HepG2 (cell line): ENCODE data around the gene HS6ST2. TPM values are rescaled to one million over a fixed set of nuclear protein-coding genes. Genes with fewer than 3 reads are reported as not detected.

Experiments
- ATAC-seq: fragments of 200-7000 bp; cut with Tn5 transposase; 3 replicates; pipeline ENCODE4 v1.9.1; 2020; ENCODE audit warnings: mild to moderate bottlenecking, moderate library complexity
- BruUV-seq: library from RNA; stranded (reverse); fragments of 400-500 nt; replicated peaks from 2 replicates; lab custom pipeline; 2021; lab: Mats Ljungman, UMichigan
- CTCF ChIA-PET: fragments of 300-600 bp; formaldehyde crosslinking; extraction: SDS; loops from one replicate; lab custom pipeline; 2021; ENCODE audit warnings: low total read pairs, inconsistent platforms, low intra/inter-chr PET ratio; lab: Yijun Ruan, JAX
- POLR2A ChIA-PET: fragments of 350-600 bp; sonication (Branson Sonifier 250); formaldehyde crosslinking; loops from one replicate; lab custom pipeline; 2020; ENCODE audit warnings: antibody characterized with exemption, inconsistent platforms; lab: Yijun Ruan, JAX
- DNase-seq: peaks from one replicate; pipeline ENCODE4 v3.0.0-alpha.2; 2015; ENCODE audit warnings: low spot score
- FAIRE-seq: peaks from 3 replicates; lab custom pipeline; 2011; peaks lifted over from hg19 to GRCh38; lab: Jason Lieb, UNC
- H2AFZ ChIP-seq: one replicate; pipeline ENCODE4 v1.6.1; 2011; ENCODE audit warnings: low read length, inconsistent platforms
- H3K27ac ChIP-seq: fragments of 300-600 bp; 3 replicates; pipeline ENCODE4 v1.8.0; 2011; ENCODE audit warnings: mixed run types, mild to moderate bottlenecking, mixed read lengths, low read length, inconsistent platforms; ENCODE audit not compliant: insufficient read depth; ENCODE audit errors: extremely low read length
- H3K27me3 ChIP-seq, 2 experiments: fragments of 200-600 bp in 1 of 2; 2 replicates in 1 of 2; 3 replicates in 1 of 2; pipeline versions ENCODE4 v1.6.0 to v1.8.0; 2011; ENCODE audit warnings: low read length in 2 of 2, mild to moderate bottlenecking in 2 of 2, moderate library complexity in 2 of 2, inconsistent platforms in 1 of 2; ENCODE audit not compliant: insufficient read depth in 2 of 2, control insufficient read depth in 1 of 2
- H3K36me3 ChIP-seq, 2 experiments: fragments of 200-600 bp in 1 of 2; replicated peaks in 1 of 2; 2 replicates in 1 of 2; 3 replicates in 1 of 2; pipeline versions ENCODE4 v1.5.1 to v1.8.0; 2011; ENCODE audit warnings: low read length in 2 of 2, inconsistent platforms in 1 of 2; ENCODE audit not compliant: insufficient read depth in 2 of 2, control insufficient read depth in 1 of 2
- H3K4me1 ChIP-seq: 2 replicates; pipeline ENCODE4 v1.5.1; 2012; ENCODE audit warnings: low read length, inconsistent platforms; ENCODE audit not compliant: insufficient read depth
- H3K4me2 ChIP-seq: 2 replicates; pipeline ENCODE4 v1.6.0; 2011; ENCODE audit warnings: low read depth, low read length, inconsistent platforms
- H3K4me3 ChIP-seq, 3 experiments: fragments of 200-600 bp in 1 of 3; sonication (generic), shearing (Covaris generic) in 1 of 3; replicated peaks in 1 of 3; 2 replicates each; pipeline ENCODE4 v1.5.1; 2011 to 2016; ENCODE audit warnings: low read length in 3 of 3, inconsistent platforms in 2 of 3, low read depth in 2 of 3, mild to moderate bottlenecking in 2 of 3, control low read depth in 1 of 3, mixed read lengths in 1 of 3; ENCODE audit not compliant: insufficient read depth in 1 of 3
- H3K79me2 ChIP-seq: one replicate; pipeline ENCODE4 v1.6.1; 2011; ENCODE audit warnings: low read length, inconsistent platforms; ENCODE audit not compliant: insufficient read depth
- H3K9ac ChIP-seq: 2 replicates; pipeline ENCODE4 v1.6.0; 2011; ENCODE audit warnings: mild to moderate bottlenecking, low read depth, low read length, inconsistent platforms; ENCODE audit not compliant: insufficient read depth
- H3K9me3 ChIP-seq: 2 replicates; pipeline ENCODE4 v1.5.1; 2012; ENCODE audit warnings: mild to moderate bottlenecking, low read length
- H4K20me1 ChIP-seq: 2 replicates; pipeline ENCODE4 v1.6.0; 2011; ENCODE audit warnings: inconsistent platforms, mild to moderate bottlenecking, low read length, moderate library complexity; ENCODE audit not compliant: insufficient read depth
- ARID5B ChIP-seq: IDR thresholded peaks from 2 replicates; pipeline ENCODE4 v1.4.0; 2020; ENCODE audit warnings: mild to moderate bottlenecking, missing genetic modification reagents
- BORCS8-MEF2B ChIP-seq: sonication (generic); formaldehyde crosslinking; IDR thresholded peaks from 2 replicates; pipeline ENCODE4 v1.8.0; 2022; ENCODE audit warnings: mild to moderate bottlenecking, missing genetic modification reagents
- CSRNP1 ChIP-seq: sonication (generic); formaldehyde crosslinking; IDR thresholded peaks from 2 replicates; pipeline ENCODE4 v1.8.1; 2023; ENCODE audit warnings: mild to moderate bottlenecking, missing genetic modification reagents
- SOX6 ChIP-seq, 2 experiments: fragments of 450-650 bp in 1 of 2; sonication (generic) in 1 of 2; formaldehyde crosslinking in 1 of 2; IDR thresholded peaks; 2 replicates each; pipeline versions ENCODE4 v1.4.0 to v1.6.1; 2017 to 2020; ENCODE audit warnings: antibody characterized with exemption in 1 of 2, mild to moderate bottlenecking in 1 of 2, missing genetic modification reagents in 1 of 2
- TCF7L2 ChIP-seq: IDR thresholded peaks from 2 replicates; pipeline ENCODE4 v1.6.1; 2011; ENCODE audit warnings: mild to moderate bottlenecking, low read depth, low read length, moderate library complexity
- XBP1 ChIP-seq: sonication (generic); formaldehyde crosslinking; IDR thresholded peaks from 2 replicates; pipeline ENCODE4 v1.5.0; 2020; ENCODE audit warnings: missing genetic modification reagents
- ZC3H13 ChIP-seq: sonication (generic); formaldehyde crosslinking; IDR thresholded peaks from 2 replicates; pipeline ENCODE4 v1.8.1; 2023; ENCODE audit warnings: mild to moderate bottlenecking, missing genetic modification reagents, moderate library complexity
- ZFYVE20 ChIP-seq: sonication (generic); formaldehyde crosslinking; IDR thresholded peaks from 2 replicates; pipeline ENCODE4 v1.8.0; 2023; ENCODE audit warnings: low read depth, mild to moderate bottlenecking, moderate library complexity, missing genetic modification reagents, borderline replicate concordance
- ZNF224 ChIP-seq: sonication (generic); formaldehyde crosslinking; IDR thresholded peaks from 2 replicates; pipeline ENCODE4 v1.5.0; 2020; ENCODE audit warnings: mild to moderate bottlenecking, missing genetic modification reagents
- ZNF562 ChIP-seq: sonication (generic); formaldehyde crosslinking; IDR thresholded peaks from 2 replicates; pipeline ENCODE4 v1.8.0; 2022; ENCODE audit warnings: missing genetic modification reagents, borderline replicate concordance
- ZSCAN31 ChIP-seq: sonication (generic); formaldehyde crosslinking; IDR thresholded peaks from 2 replicates; pipeline ENCODE4 v1.5.0; 2020; ENCODE audit warnings: low read depth, mild to moderate bottlenecking, missing genetic modification reagents
- WGBS: methylation state at CpG from one replicate; pipeline ENCODE4 v1.1.6; 2017; ENCODE audit warnings: low lambda C conversion rate; 5-methylcytosine and 5-hydroxymethylcytosine counted together
- in situ Hi-C: cut with HindIII; loops from 2 replicates; pipeline ENCODE4 v1.10.0; 2017; ENCODE audit warnings: low pct_unique_long_range_greater_than_20kb; ENCODE audit not compliant: extremely low pct_ligation_motif_present
- intact Hi-C: fragments of 100-400 bp; cut with micrococcal nuclease; formaldehyde crosslinking; loops from one replicate; pipeline ENCODE4 v1.10.0; 2022; ENCODE audit not compliant: unreplicated experiment
- polyA plus RNA-seq, 8 experiments: library from polyadenylated mRNA; depleted of rRNA in 3 of 8; stranded (reverse) in 7 of 8; unstranded in 1 of 8; fragments of >200 nt; fragmentation: Illumina TruSeq in 4 of 8; extraction: Trizol in 4 of 8; gene quantifications; 2 replicates each; pipeline versions ENCODE4 v1.2.1 to v1.2.3, GENCODE V29; 2011 to 2016; ENCODE audit warnings: low read depth in 4 of 8, missing spikeins in 1 of 8, mixed read lengths in 1 of 8; ENCODE audit not compliant: insufficient read depth in 1 of 8
- total RNA-seq, 5 experiments: library from RNA; depleted of rRNA; stranded (reverse); fragments of >200 nt; fragmentation: Illumina TruSeq; extraction: Trizol; gene quantifications; 2 replicates each; pipeline ENCODE4 v1.2.3, GENCODE V29; 2016; ENCODE audit warnings: low read depth in 1 of 5
- TF ChIP-seq, protein P1 (sequence below): sonication (generic); formaldehyde crosslinking; IDR thresholded peaks from 2 replicates; pipeline ENCODE4 v1.8.1; 2023; ENCODE audit warnings: mild to moderate bottlenecking, inconsistent platforms, moderate library complexity, missing genetic modification reagents, borderline replicate concordance
- TF ChIP-seq, protein P2 (sequence below): sonication (generic); formaldehyde crosslinking; IDR thresholded peaks from 2 replicates; pipeline ENCODE4 v1.5.0; 2020; ENCODE audit warnings: missing genetic modification reagents, mild to moderate bottlenecking, borderline replicate concordance
- TF ChIP-seq, protein P3 (sequence below): sonication (generic); formaldehyde crosslinking; IDR thresholded peaks from 2 replicates; pipeline ENCODE4 v1.5.0; 2020; ENCODE audit warnings: missing genetic modification reagents

Gene HS6ST2
- total and polyA plus RNA-seq, 2 of the 13 experiments (the other 11 are each of a cell fraction or from before 2014, with no cell fraction given), result 0.05 TPM; not detected in 1

DNA sequence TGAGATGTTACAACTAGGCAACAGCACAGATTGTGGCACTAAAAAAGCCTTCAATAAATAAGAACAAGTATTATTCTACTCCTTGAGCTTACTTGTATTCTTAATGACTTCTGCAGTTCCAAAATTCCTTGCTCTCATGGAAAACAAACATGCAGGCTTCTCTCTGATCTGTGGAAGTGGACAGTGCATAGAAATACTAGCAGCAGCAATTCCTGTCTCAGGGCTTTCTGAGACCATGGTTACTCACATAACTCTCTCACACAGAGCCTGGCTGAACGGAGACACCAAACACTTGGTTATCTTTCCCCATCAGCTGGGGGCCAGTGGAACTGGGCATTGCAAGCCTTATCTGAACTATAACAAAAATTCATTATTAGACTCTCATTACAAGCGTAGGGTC lies 32.4 kb upstream of the HS6ST2 start:
- ChIA-PET POLR2A (no interaction called here), CTCF (no interaction called here)
- Histone ChIP-seq H3K4me2 (no peak overlapping the region), H4K20me1 (no peaks in the 10 kb centered on the region), H3K36me3 (no peaks in the 10 kb centered on the region), H2AFZ (no peak overlapping the region), H3K9ac (no peak overlapping the region), H3K27ac (no peak overlapping the region), H3K79me2 (no peaks in the 10 kb centered on the region), H3K9me3 (no peaks in the 10 kb centered on the region), H3K4me1 (no peaks in the 10 kb centered on the region), H3K4me3 (no peak overlapping the region), H3K27me3 (no peaks in the 10 kb centered on the region)
- no peak for FAIRE-seq
- no TSS peak for BruUV-seq
- intact Hi-C loops, result no loop called here
- in situ Hi-C loops, result no loop called here
- 0% methylated on average over 1 of the region's 2 CpGs for WGBS
- DNase-seq, result no peak
- ATAC-seq, result no peak
- TF ChIP-seq SOX6 (IDR thresholded peaks at IDR 0.05), result no peak
- TF ChIP-seq SOX6 (CRISPR knock-in tag; IDR thresholded peaks at IDR 0.05), result no peak
- no peak for TF ChIP-seq ARID5B (CRISPR knock-in tag)
- no peak for TF ChIP-seq CSRNP1 (CRISPR knock-in tag)
- TF ChIP-seq XBP1 (CRISPR knock-in tag), result no peak
- no peak for TF ChIP-seq TCF7L2
- TF ChIP-seq BORCS8-MEF2B (CRISPR knock-in tag), result no peak
- TF ChIP-seq, protein P1, sequence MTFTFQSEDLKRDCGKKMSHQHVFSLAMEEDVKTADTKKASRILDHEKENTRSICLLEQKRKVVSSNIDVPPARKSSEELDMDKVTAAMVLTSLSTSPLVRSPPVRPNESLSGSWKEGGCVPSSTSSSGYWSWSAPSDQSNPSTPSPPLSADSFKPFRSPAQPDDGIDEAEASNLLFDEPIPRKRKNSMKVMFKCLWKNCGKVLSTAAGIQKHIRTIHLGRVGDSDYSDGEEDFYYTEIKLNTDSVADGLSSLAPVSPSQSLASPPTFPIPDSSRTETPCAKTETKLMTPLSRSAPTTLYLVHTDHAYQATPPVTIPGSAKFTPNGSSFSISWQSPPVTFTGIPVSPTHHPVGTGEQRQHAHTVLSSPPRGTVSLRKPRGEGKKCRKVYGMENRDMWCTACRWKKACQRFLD (CRISPR knock-in tag), result no peak
- no peak for TF ChIP-seq ZNF562 (CRISPR knock-in tag)
- TF ChIP-seq, protein P2, sequence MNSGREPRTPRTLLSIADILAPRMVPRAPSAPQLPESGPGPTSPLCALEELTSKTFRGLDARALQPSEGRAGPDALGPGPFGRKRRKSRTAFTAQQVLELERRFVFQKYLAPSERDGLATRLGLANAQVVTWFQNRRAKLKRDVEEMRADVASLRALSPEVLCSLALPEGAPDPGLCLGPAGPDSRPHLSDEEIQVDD (CRISPR knock-in tag), result no peak
- no peak for TF ChIP-seq ZNF224
- TF ChIP-seq, protein P3, sequence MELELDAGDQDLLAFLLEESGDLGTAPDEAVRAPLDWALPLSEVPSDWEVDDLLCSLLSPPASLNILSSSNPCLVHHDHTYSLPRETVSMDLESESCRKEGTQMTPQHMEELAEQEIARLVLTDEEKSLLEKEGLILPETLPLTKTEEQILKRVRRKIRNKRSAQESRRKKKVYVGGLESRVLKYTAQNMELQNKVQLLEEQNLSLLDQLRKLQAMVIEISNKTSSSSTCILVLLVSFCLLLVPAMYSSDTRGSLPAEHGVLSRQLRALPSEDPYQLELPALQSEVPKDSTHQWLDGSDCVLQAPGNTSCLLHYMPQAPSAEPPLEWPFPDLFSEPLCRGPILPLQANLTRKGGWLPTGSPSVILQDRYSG (CRISPR knock-in tag), result no peak
- no peak for TF ChIP-seq ZC3H13 (CRISPR knock-in tag)
- no peak for TF ChIP-seq ZSCAN31
- no peak for TF ChIP-seq ZFYVE20 (CRISPR knock-in tag)
